Measurements from ENCODE around the gene SRSF2. TPM values are rescaled to one million over a fixed set of nuclear protein-coding genes. Genes with fewer than 3 reads are reported as not detected.

SRSF2 gene
- total RNA-seq, 1 donor from 2014 or later: 401 TPM

DNA sequence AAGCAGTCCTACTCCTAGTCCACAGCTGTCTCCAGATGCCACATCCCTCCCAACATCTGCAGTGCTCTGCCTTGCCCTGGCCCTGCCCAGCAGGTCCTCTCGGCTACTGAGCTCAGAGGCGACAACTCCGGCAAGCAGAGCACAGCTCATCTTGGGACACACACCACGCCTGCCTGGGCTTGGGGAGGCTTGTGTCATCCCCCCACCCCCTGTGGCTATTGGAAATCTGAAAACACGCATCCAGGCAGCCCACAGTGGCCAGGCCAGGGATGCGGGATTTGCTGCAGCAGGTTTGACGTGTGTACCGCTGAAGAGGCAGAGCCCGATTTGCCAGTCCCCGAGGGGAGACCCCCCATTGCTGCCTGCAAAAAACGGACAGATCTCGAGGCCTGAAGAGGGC lies 51.8 kb downstream of the SRSF2 start:
- intact Hi-C loops (cut with micrococcal nuclease): no loop called here

DNA sequence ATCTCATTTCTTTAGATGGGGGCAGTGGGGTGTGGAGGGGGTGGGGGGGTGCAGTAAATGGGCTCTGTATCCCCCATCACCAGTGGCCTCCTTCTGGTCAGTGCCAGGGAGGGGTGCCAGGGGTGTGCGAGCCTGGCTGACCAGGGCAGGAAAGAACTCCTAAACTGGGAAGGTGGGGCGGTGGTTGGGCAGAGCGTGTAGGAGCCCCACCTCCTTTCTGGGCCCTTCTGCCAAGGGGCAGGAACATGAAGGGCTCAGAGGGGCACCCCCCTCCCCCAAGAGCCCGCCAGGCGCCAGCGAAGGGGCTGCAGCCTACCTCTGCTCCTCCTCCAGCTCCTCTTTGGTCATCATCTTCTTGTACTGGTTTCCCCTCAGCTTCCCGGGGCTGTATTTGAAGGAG lies 52.4 kb downstream of the SRSF2 start:
- intact Hi-C loops (cut with micrococcal nuclease): no loop called here

Other genes with a start within 250 kb of the SRSF2 start
- 94.0 and 97.1 TPM in 2 replicates for gene RHBDF2, start 235.9 kb downstream of the SRSF2 start, total RNA-seq
- gene CYGB, start 199.6 kb downstream of the SRSF2 start, total RNA-seq: 0.29 TPM in 2 replicates
- not detected in 2 replicates for gene PRCD, start 197.3 kb downstream of the SRSF2 start, total RNA-seq
- gene ST6GALNAC2, start 151.5 kb downstream of the SRSF2 start, total RNA-seq: not detected in 2 replicates
- gene ST6GALNAC1, start 93.6 kb downstream of the SRSF2 start, total RNA-seq: 1.1 and 3.2 TPM in 2 replicates
- 4.2 and 4.4 TPM in 2 replicates for gene MXRA7, start 26.4 kb downstream of the SRSF2 start, total RNA-seq
- 69.6 and 73.4 TPM in 2 replicates for gene JMJD6, start 10.7 kb downstream of the SRSF2 start, total RNA-seq
- gene METTL23, start 10.5 kb downstream of the SRSF2 start, total RNA-seq: 39.5 and 47.3 TPM in 2 replicates
- gene MFSD11, start 788 bp upstream of the SRSF2 start, total RNA-seq: 24.6 and 25.1 TPM in 2 replicates
- gene MGAT5B, start 131.1 kb upstream of the SRSF2 start, total RNA-seq: 4.4 and 4.8 TPM in 2 replicates